Liver (tissue), 3 donors: ENCODE data around the gene DOCK9.

Experiments used
- ATF3 ChIP-seq: IDR thresholded peaks from 2 replicates; pipeline ENCODE4 v1.6.1; 2016; ENCODE audit warnings: antibody characterized with exemption
- CTCF ChIP-seq: fragments of 150-350 bp; IDR thresholded peaks from 2 replicates; pipeline ENCODE4 v1.5.1; 2017; ENCODE audit warnings: improper control_type of control experiment, low read depth, low read length; ENCODE audit not compliant: missing input control
- EGR1 ChIP-seq, 2 donors: IDR thresholded peaks; 2 replicates each; pipeline ENCODE4 v1.6.1; 2016 to 2018; ENCODE audit warnings: antibody characterized with exemption in 2 of 2, low read depth in 2 of 2
- FOXA1 ChIP-seq: IDR thresholded peaks from 2 replicates; pipeline ENCODE4 v1.6.1; 2016; ENCODE audit warnings: antibody characterized with exemption
- GABPA ChIP-seq, 2 donors: IDR thresholded peaks in 1 of 2; conservative IDR thresholded peaks in 1 of 2; 2 replicates each; pipeline ENCODE4 v1.6.1; 2016; ENCODE audit warnings: antibody characterized with exemption in 2 of 2, mild to moderate bottlenecking in 1 of 2, moderate library complexity in 1 of 2
- JUND ChIP-seq, 2 donors: IDR thresholded peaks; 2 replicates each; pipeline ENCODE4 v1.6.1; 2016; ENCODE audit warnings: antibody characterized with exemption in 2 of 2
- MAX ChIP-seq: IDR thresholded peaks from 2 replicates; pipeline ENCODE4 v1.6.1; 2016; ENCODE audit warnings: antibody characterized with exemption
- RAD21 ChIP-seq, 2 donors: IDR thresholded peaks; 2 replicates each; pipeline ENCODE4 v1.6.1; 2016; ENCODE audit warnings: antibody characterized with exemption in 2 of 2, mild to moderate bottlenecking in 2 of 2
- REST ChIP-seq: IDR thresholded peaks from 2 replicates; pipeline ENCODE4 v1.6.1; 2016; ENCODE audit warnings: antibody characterized with exemption, mild to moderate bottlenecking
- RXRA ChIP-seq, 2 donors: IDR thresholded peaks; 2 replicates each; pipeline ENCODE4 v1.6.1; 2017 to 2018; ENCODE audit warnings: antibody characterized with exemption in 2 of 2, mild to moderate bottlenecking in 1 of 2
- SP1 ChIP-seq: IDR thresholded peaks from 2 replicates; pipeline ENCODE4 v1.6.1; 2018; ENCODE audit warnings: antibody characterized with exemption, mild to moderate bottlenecking
- TAF1 ChIP-seq: conservative IDR thresholded peaks from 2 replicates; pipeline ENCODE4 v1.6.1; 2016; ENCODE audit warnings: antibody characterized with exemption, mild to moderate bottlenecking
- YY1 ChIP-seq: IDR thresholded peaks from 2 replicates; pipeline ENCODE4 v1.6.1; 2016; ENCODE audit warnings: antibody characterized with exemption, mild to moderate bottlenecking
- ZBTB33 ChIP-seq: IDR thresholded peaks from 2 replicates; pipeline ENCODE4 v1.6.1; 2016; ENCODE audit warnings: antibody characterized with exemption
- donor health status: healthy.
- donor health status: healthy.

- TF ChIP-seq YY1 (no peak), MAX (no peak), CTCF (no peak), TAF1 (no peak), EGR1 (IDR thresholded peaks at IDR 0.05; ENCODE audit: low read depth in 2 of 2) (no peak), JUND (IDR thresholded peaks at IDR 0.05) (no peak), RAD21 (IDR thresholded peaks at IDR 0.05) (no peak), ZBTB33 (no peak), SP1 (no peak), GABPA (IDR thresholded peaks at IDR 0.05 in 1 of 2, conservative IDR thresholded peaks at IDR 0.05 in 1 of 2) (no peak), RXRA (IDR thresholded peaks at IDR 0.05) (no peak), ATF3 (no peak), REST (no peak), FOXA1 (no peak)
These were observed 97.2 kb downstream of the DOCK9 start for GRCh38 chr13:98880677-98881076.
